K562 (cell line): ENCODE results near the gene FARP1. TPM values are rescaled to one million over a fixed set of nuclear protein-coding genes. Genes with fewer than 3 reads are reported as not detected.

ENCODE experiments used
- ATAC-seq: fragments of 200-7000 bp; cut with Tn5 transposase; 3 replicates; pipeline ENCODE4 v1.9.1; 2020; ENCODE audit warnings: moderate library complexity
- BruUV-seq: library from RNA; stranded (reverse); fragments of 400-500 nt; replicated peaks from 2 replicates; lab custom pipeline; 2021; lab: Mats Ljungman, UMichigan
- CTCF ChIA-PET: fragments of 300-600 bp; formaldehyde crosslinking; extraction: SDS; loops from one replicate; lab custom pipeline; 2021; ENCODE audit warnings: low intra/inter-chr PET ratio; lab: Yijun Ruan, JAX
- POLR2A ChIA-PET: fragments of 300-600, 350-650 bp; sonication (Branson Sonifier 250); formaldehyde crosslinking; extraction: SDS; loops from one replicate; lab custom pipeline; 2021; ENCODE audit warnings: antibody characterized with exemption, inconsistent platforms; lab: Yijun Ruan, JAX
- DNase-seq, 4 experiments: peaks; one replicate each; pipeline versions ENCODE4 v3.0.0 to v3.0.0-alpha.2; 2011 to 2018; ENCODE audit warnings: low spot score in 3 of 4, mixed read lengths in 3 of 4; ENCODE audit errors: extremely low read depth in 1 of 4
- FAIRE-seq: peaks from 2 replicates; lab custom pipeline; 2011; peaks lifted over from hg19 to GRCh38; lab: Jason Lieb, UNC
- H2AFZ ChIP-seq: 2 replicates; pipeline ENCODE4 v1.6.0; 2011; ENCODE audit warnings: low read depth, low read length, control low read depth, inconsistent platforms
- H3K27ac ChIP-seq: fragments of 200-600 bp; 3 replicates; pipeline ENCODE4 v1.8.0; 2011; ENCODE audit warnings: low read depth, mild to moderate bottlenecking, control low read depth, inconsistent platforms, low read length, moderate library complexity, mixed read lengths; ENCODE audit errors: extremely low read depth
- H3K27me3 ChIP-seq, 2 experiments: fragments of 300-600 bp in 1 of 2; 2 replicates in 1 of 2; 3 replicates in 1 of 2; pipeline versions ENCODE4 v1.6.0 to v1.8.0; 2011; ENCODE audit warnings: inconsistent platforms in 2 of 2, low read length in 2 of 2, mild to moderate bottlenecking in 1 of 2, mixed read lengths in 1 of 2, moderate library complexity in 1 of 2; ENCODE audit not compliant: control insufficient read depth in 2 of 2, insufficient read depth in 2 of 2
- H3K36me3 ChIP-seq: fragments of 300-600 bp; 3 replicates; pipeline ENCODE4 v1.8.0; 2011; ENCODE audit warnings: mild to moderate bottlenecking, low read length, inconsistent platforms; ENCODE audit not compliant: control insufficient read depth, insufficient read depth
- H3K4me1 ChIP-seq, 2 experiments: fragments of 200-600 bp in 1 of 2; replicated peaks in 1 of 2; 2 replicates in 1 of 2; 3 replicates in 1 of 2; pipeline versions ENCODE4 v1.5.1 to v1.8.0; 2011; ENCODE audit warnings: inconsistent platforms in 2 of 2, low read length in 2 of 2, mild to moderate bottlenecking in 1 of 2, mixed read lengths in 1 of 2, moderate library complexity in 1 of 2; ENCODE audit not compliant: control insufficient read depth in 2 of 2, insufficient read depth in 2 of 2
- H3K4me2 ChIP-seq: 2 replicates; pipeline ENCODE4 v1.6.1; 2011; ENCODE audit warnings: low read length, control low read depth, inconsistent platforms, mixed read lengths; ENCODE audit not compliant: insufficient read depth
- H3K4me3 ChIP-seq: fragments of 200-600 bp; sonication (generic), shearing (Covaris generic); 2 replicates; pipeline ENCODE4 v1.5.1; 2016; ENCODE audit warnings: control low read depth, inconsistent platforms
- H3K79me2 ChIP-seq: fragments of 200-600 bp; 3 replicates; pipeline ENCODE4 v1.8.0; 2011; ENCODE audit warnings: low read length, inconsistent platforms; ENCODE audit not compliant: control insufficient read depth, insufficient read depth
- H3K9ac ChIP-seq, 2 experiments: 2 replicates each; pipeline versions ENCODE4 v1.6.0 to v1.6.1; 2011; ENCODE audit warnings: low read depth in 2 of 2, low read length in 2 of 2, control low read depth in 1 of 2, inconsistent platforms in 1 of 2, mild to moderate bottlenecking in 1 of 2, mixed read lengths in 1 of 2; ENCODE audit not compliant: insufficient read depth in 1 of 2
- H3K9me1 ChIP-seq: one replicate; pipeline ENCODE4 v1.6.0; 2011; ENCODE audit warnings: inconsistent platforms, mild to moderate bottlenecking, low read length, moderate library complexity; ENCODE audit not compliant: control insufficient read depth, insufficient read depth
- H3K9me3 ChIP-seq: replicated peaks from 2 replicates; pipeline ENCODE4 v1.5.1; 2011; ENCODE audit warnings: low read depth, low read length, inconsistent platforms; ENCODE audit not compliant: control insufficient read depth, insufficient read depth
- H4K20me1 ChIP-seq: replicated peaks from 2 replicates; pipeline ENCODE4 v1.6.1; 2011; ENCODE audit warnings: low read length, inconsistent platforms, mixed read lengths; ENCODE audit not compliant: control insufficient read depth, insufficient read depth
- ADNP ChIP-seq: fragments of 200-800 bp; sonication (Bioruptor generic); IDR thresholded peaks from 2 replicates; pipeline ENCODE4 v1.6.1; 2016; ENCODE audit warnings: missing genetic modification characterization, missing compliant biosample characterization
- BDP1 ChIP-seq: IDR thresholded peaks from 3 replicates; pipeline ENCODE4 v1.6.1; 2011; ENCODE audit not compliant: insufficient read length, insufficient read depth
- HMG20A ChIP-seq: fragments of 450-650 bp; formaldehyde crosslinking; conservative IDR thresholded peaks from 2 replicates; pipeline ENCODE4 v1.4.0; 2020; ENCODE audit warnings: mild to moderate bottlenecking, mixed read lengths
- HNRNPK ChIP-seq: fragments of 200-400 bp; formaldehyde crosslinking; IDR thresholded peaks from one replicate; pipeline ENCODE4 v1.6.1; 2018; ENCODE audit warnings: mild to moderate bottlenecking, low read depth, low read length; ENCODE audit not compliant: poor library complexity, severe bottlenecking
- LARP7 ChIP-seq: fragments of 450-650 bp; IDR thresholded peaks from 2 replicates; pipeline ENCODE4 v1.6.1; 2016
- MAFF ChIP-seq: IDR thresholded peaks from 2 replicates; pipeline ENCODE4 v1.6.1; 2012; ENCODE audit warnings: low read length, improper control_type of control experiment
- MED1 ChIP-seq: sonication (generic); formaldehyde crosslinking; IDR thresholded peaks from 2 replicates; pipeline ENCODE4 v1.8.1; 2023; ENCODE audit warnings: missing genetic modification reagents, borderline replicate concordance
- PKNOX1 ChIP-seq: fragments of 450-650 bp; IDR thresholded peaks from 2 replicates; pipeline ENCODE4 v1.6.1; 2016
- SMAD3 ChIP-seq: fragments of 450-650 bp; formaldehyde crosslinking; conservative IDR thresholded peaks from 2 replicates; pipeline ENCODE4 v1.4.0; 2020; ENCODE audit warnings: mild to moderate bottlenecking
- TAF1 ChIP-seq: IDR thresholded peaks from 2 replicates; pipeline ENCODE4 v1.6.1; 2011; ENCODE audit warnings: mild to moderate bottlenecking, low read length, moderate library complexity; ENCODE audit not compliant: insufficient read depth, control insufficient read depth, severe bottlenecking; ENCODE audit errors: extremely low read depth
- TBP ChIP-seq: optimal IDR thresholded peaks from 2 replicates; pipeline ENCODE3; 2011; ENCODE audit warnings: low read depth, low read length, improper control_type of control experiment
- TCF7 ChIP-seq: sonication (generic); IDR thresholded peaks from 2 replicates; pipeline ENCODE4 v1.6.1; 2016; ENCODE audit warnings: antibody characterized with exemption, borderline replicate concordance
- THRB ChIP-seq: fragments of 450-650 bp; formaldehyde crosslinking; conservative IDR thresholded peaks from 2 replicates; pipeline ENCODE4 v1.4.0; 2022; ENCODE audit warnings: mild to moderate bottlenecking, missing genetic modification characterization
- TOE1 ChIP-seq, 2 experiments: fragments of 450-650 bp in 1 of 2; sonication (generic) in 1 of 2; formaldehyde crosslinking in 1 of 2; IDR thresholded peaks; 2 replicates each; pipeline versions ENCODE4 v1.7.1 to v1.8.0; 2016 to 2022; ENCODE audit warnings: borderline replicate concordance in 2 of 2, mild to moderate bottlenecking in 2 of 2, antibody characterized with exemption in 1 of 2, inconsistent platforms in 1 of 2, low read depth in 1 of 2, missing genetic modification reagents in 1 of 2, moderate library complexity in 1 of 2
- ZEB2 ChIP-seq: fragments of 450-650 bp; IDR thresholded peaks from 2 replicates; pipeline ENCODE4 v1.6.1; 2016
- ZNF140 ChIP-seq: fragments of 250-450 bp; sonication (Bioruptor Pico); IDR thresholded peaks from 2 replicates; pipeline ENCODE4 v1.8.0; 2021; ENCODE audit warnings: moderate library complexity, mild to moderate bottlenecking, inconsistent platforms
- ZNF232 ChIP-seq: sonication (generic); formaldehyde crosslinking; IDR thresholded peaks from 2 replicates; pipeline ENCODE4 v1.8.0; 2022; ENCODE audit warnings: mild to moderate bottlenecking, missing genetic modification reagents
- ZNF589 ChIP-seq: fragments of 200-800 bp; sonication (Bioruptor generic); IDR thresholded peaks from 2 replicates; pipeline ENCODE4 v1.6.1; 2016; ENCODE audit warnings: low read depth, missing genetic modification characterization, missing compliant biosample characterization
- ZNF644 ChIP-seq: fragments of 200-800 bp; sonication (Bioruptor generic); IDR thresholded peaks from 2 replicates; pipeline ENCODE4 v1.6.1; 2016; ENCODE audit warnings: low read depth, missing genetic modification characterization, missing compliant biosample characterization
- WGBS: fragments of 100-300 bp; shearing (Covaris generic); methylation state at CpG from one replicate; pipeline ENCODE4 v1.1.6; 2016; ENCODE audit warnings: low coverage, mixed read lengths; ENCODE audit not compliant: insufficient coverage; ENCODE audit errors: missing lambda C conversion rate; 5-methylcytosine and 5-hydroxymethylcytosine counted together
- in situ Hi-C: fragments of 300-500 bp; cut with MboI; formaldehyde crosslinking; loops from 4 replicates; pipeline ENCODE4 v1.15.0; 2018; ENCODE audit warnings: inconsistent platforms, mixed read lengths
- intact Hi-C: fragments of 100-400 bp; cut with micrococcal nuclease; formaldehyde crosslinking; loops from 2 replicates; pipeline ENCODE4 v1.14.2; 2022
- polyA plus RNA-seq, 8 experiments: library from polyadenylated mRNA; depleted of rRNA in 4 of 8; stranded (reverse) in 5 of 8; unstranded in 3 of 8; fragments of >200 nt; fragmentation: Nextera tagmentation in 2 of 8; fragmentation: Illumina TruSeq in 1 of 8; extraction: Ambion mirVana in 2 of 8; extraction: Trizol in 1 of 8; gene quantifications; 2 replicates each; pipeline versions ENCODE4 v1.2.1 to v1.2.3, GENCODE V29; 2011 to 2014; ENCODE audit warnings: inconsistent platforms in 1 of 8, missing spikeins in 1 of 8
- total RNA-seq, 7 experiments: library from RNA; depleted of rRNA in 6 of 7; stranded (reverse); fragments of >200 nt in 6 of 7; fragmentation: Illumina TruSeq in 2 of 7; extraction: Trizol in 2 of 7; gene quantifications; 2 replicates each; pipeline versions ENCODE4 v1.2.1 to v1.2.3, GENCODE V29; 2011 to 2021; ENCODE audit warnings: low replicate concordance in 1 of 7

The FARP1 gene
- total and polyA plus RNA-seq, 9 of the 15 experiments (the other 6 are each of a cell fraction or from before 2014, with no cell fraction given): 0.03 to 0.29 (median 0.05) TPM; not detected in 3

- TF ChIP-seq PKNOX1 (no peak), MAFF (no peak), ZNF644 (tag) (no peak), BDP1 (no peak), ZNF140 (no peak), TAF1 (no peak), ZNF589 (CRISPR knock-in tag) (no peak)
Measured at GRCh38 chr13:98448642-98448928, 305.7 kb downstream of the FARP1 start (continued).

GRCh38 chr13:98449273-98449672, 306.4 kb downstream of the FARP1 start:
- no peak overlapping the region for H2AFZ ChIP-seq
- H3K4me2 ChIP-seq: no peak overlapping the region
- ChIA-PET POLR2A (no interaction called here), CTCF (interaction anchor here (0.6 kb wide), 1 partner anchor 542 kb away, joined by 4 read pairs; no protein-coding TSS in a partner anchor)
- ATAC-seq (no peak), DNase-seq (no peak)
- intact Hi-C loops: loop anchor here (5.0 kb wide), 2 partner anchors 148 to 393 kb away; no protein-coding TSS in a partner anchor
- peaks cover 0 to 4% of the 10 kb centered on the region in 2 experiments; a peak in 1 of 5 replicates for H3K27me3 ChIP-seq
- no TSS peak for BruUV-seq
- no peaks in the 10 kb centered on the region for H3K9me3 ChIP-seq
- TF ChIP-seq ZNF232 (CRISPR knock-in tag): no peak
- TF ChIP-seq MED1: no peak
- TF ChIP-seq HNRNPK: no peak
- no peak for TF ChIP-seq THRB
- TF ChIP-seq ADNP: no peak
- no peak for TF ChIP-seq ZEB2
- no peak for TF ChIP-seq HMG20A
- no peak for TF ChIP-seq TCF7
- TF ChIP-seq TOE1 (IDR thresholded peaks at IDR 0.05; ENCODE audit: borderline replicate concordance): no peak
- TF ChIP-seq TOE1 (CRISPR knock-in tag; IDR thresholded peaks at IDR 0.05; ENCODE audit: borderline replicate concordance, low read depth): no peak
- TF ChIP-seq SMAD3 (CRISPR knock-in tag): no peak
- TF ChIP-seq LARP7: no peak
- no peak for TF ChIP-seq TBP
- TF ChIP-seq, all 486 proteins: peak for 0
- WGBS: 88% methylated on average over 15 of the region's 16 CpGs
- H4K20me1 ChIP-seq: no peaks in the 10 kb centered on the region; the same call in 1 of the 2 replicates
- peaks cover 0 to 11% of the 10 kb centered on the region in 2 experiments; a peak in 2 of 5 replicates for H3K4me1 ChIP-seq
- in situ Hi-C loops: loop anchor here (5.0 kb wide), 1 partner anchor 208 kb away; no protein-coding TSS in a partner anchor
- no peak overlapping the region for H3K9ac ChIP-seq
- peaks cover 12% of the 10 kb centered on the region; the same call in 2 of the 3 replicates for H3K36me3 ChIP-seq
- no peaks in the 10 kb centered on the region for H3K79me2 ChIP-seq
- H3K9me1 ChIP-seq: no peaks in the 10 kb centered on the region
- no peak overlapping the region for H3K27ac ChIP-seq
- H3K4me3 ChIP-seq: no peak overlapping the region
- no peak for FAIRE-seq
